SK-N-MC (cell line): Measurements from ENCODE around the gene BLM.

Source experiments
- EZH2 ChIP-seq: fragments of 200-600 bp; sonication (generic); IDR thresholded peaks from one replicate; pipeline ENCODE4 v1.6.1; 2017; ENCODE audit warnings: antibody characterized with exemption
- FOXP2 ChIP-seq: optimal IDR thresholded peaks from 2 replicates; pipeline ENCODE3; 2011; ENCODE audit warnings: mild to moderate bottlenecking, moderate library complexity; ENCODE audit not compliant: insufficient read depth; ENCODE audit errors: extremely low read length, control extremely low read depth
- POLR2AphosphoS5 ChIP-seq: IDR thresholded peaks from 2 replicates; pipeline ENCODE4 v1.6.1; 2012; ENCODE audit warnings: mild to moderate bottlenecking, low read depth, low read length, borderline replicate concordance

DNA sequence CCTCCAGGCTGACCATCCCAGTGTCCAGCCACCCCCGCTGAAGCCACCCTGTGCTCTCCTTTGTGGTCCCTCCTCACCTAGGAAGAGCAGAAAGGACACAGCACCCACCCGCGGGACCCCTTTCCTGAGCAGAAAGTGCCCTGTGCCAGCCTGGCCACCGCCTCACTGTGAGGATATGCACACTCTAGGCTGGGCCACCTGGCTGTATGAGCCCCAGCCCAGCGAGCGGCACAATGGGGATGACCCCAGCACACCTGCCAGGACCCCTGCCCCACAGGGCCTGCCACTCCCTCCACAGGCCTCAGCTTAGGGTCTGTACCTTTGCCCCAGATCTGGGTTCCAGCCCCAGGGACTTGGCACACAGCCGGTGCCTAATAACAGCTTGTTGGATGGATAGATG lies 103.3 kb downstream of the BLM start:
- TF ChIP-seq POLR2AphosphoS5 (no peak), EZH2 (no peak), FOXP2 (no peak)
